ENCODE measurements around the gene TCF7. TPM values are rescaled to one million over a fixed set of nuclear protein-coding genes. Genes with fewer than 3 reads are reported as not detected.

TCF7 gene
- total RNA-seq, 1 donor from 2014 or later = under 0.01 TPM

DNA sequence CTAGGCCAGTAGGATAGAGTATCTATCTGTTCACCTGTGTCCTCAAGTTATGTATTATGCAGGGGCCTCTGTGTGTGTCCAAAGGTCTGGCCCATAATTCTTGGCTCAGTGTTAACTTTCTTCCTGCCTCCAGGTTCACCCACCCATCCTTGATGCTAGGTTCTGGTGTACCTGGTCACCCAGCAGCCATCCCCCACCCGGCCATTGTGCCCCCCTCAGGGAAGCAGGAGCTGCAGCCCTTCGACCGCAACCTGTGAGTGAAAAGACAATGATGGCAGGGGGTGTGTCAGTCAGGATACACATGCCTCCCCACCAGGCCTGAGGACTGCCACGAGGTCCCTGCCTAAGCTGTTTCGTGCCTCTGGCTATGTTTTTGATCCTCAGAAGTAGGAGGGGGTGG is 27.6 kb downstream of the TCF7 start:
- no peak for FAIRE-seq
- H3K4me3 ChIP-seq (ENCODE audit: low read depth, low read length) = no peak overlapping the region
- DNase-seq (ENCODE audit: low read depth) = no peak
- no peaks in the 10 kb centered on the region for H3K27me3 ChIP-seq (ENCODE audit: control insufficient read depth, insufficient read depth, low read length)
- TF ChIP-seq, protein P1, sequence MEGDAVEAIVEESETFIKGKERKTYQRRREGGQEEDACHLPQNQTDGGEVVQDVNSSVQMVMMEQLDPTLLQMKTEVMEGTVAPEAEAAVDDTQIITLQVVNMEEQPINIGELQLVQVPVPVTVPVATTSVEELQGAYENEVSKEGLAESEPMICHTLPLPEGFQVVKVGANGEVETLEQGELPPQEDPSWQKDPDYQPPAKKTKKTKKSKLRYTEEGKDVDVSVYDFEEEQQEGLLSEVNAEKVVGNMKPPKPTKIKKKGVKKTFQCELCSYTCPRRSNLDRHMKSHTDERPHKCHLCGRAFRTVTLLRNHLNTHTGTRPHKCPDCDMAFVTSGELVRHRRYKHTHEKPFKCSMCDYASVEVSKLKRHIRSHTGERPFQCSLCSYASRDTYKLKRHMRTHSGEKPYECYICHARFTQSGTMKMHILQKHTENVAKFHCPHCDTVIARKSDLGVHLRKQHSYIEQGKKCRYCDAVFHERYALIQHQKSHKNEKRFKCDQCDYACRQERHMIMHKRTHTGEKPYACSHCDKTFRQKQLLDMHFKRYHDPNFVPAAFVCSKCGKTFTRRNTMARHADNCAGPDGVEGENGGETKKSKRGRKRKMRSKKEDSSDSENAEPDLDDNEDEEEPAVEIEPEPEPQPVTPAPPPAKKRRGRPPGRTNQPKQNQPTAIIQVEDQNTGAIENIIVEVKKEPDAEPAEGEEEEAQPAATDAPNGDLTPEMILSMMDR (IDR thresholded peaks at IDR 0.05; ENCODE audit: insufficient read depth, low read length, severe bottlenecking) = no peak
- peaks cover 15% of the 10 kb centered on the region for H3K36me3 ChIP-seq (ENCODE audit: control insufficient read depth, insufficient read depth, low read length)

GRCh38 chr5:134142806-134143205 is 28.3 kb downstream of the TCF7 start:
- FAIRE-seq = no peak
- TF ChIP-seq, protein P1 (IDR thresholded peaks at IDR 0.05; ENCODE audit: insufficient read depth, low read length, severe bottlenecking) = no peak
- no peak for DNase-seq (ENCODE audit: low read depth)
- Histone ChIP-seq H3K36me3 (ENCODE audit: control insufficient read depth, insufficient read depth, low read length) (peaks cover 15% of the 10 kb centered on the region), H3K4me3 (ENCODE audit: low read depth, low read length) (no peak overlapping the region), H3K27me3 (ENCODE audit: control insufficient read depth, insufficient read depth, low read length) (no peaks in the 10 kb centered on the region)

GRCh38 chr5:134143431-134143830 is 28.9 kb downstream of the TCF7 start:
- Histone ChIP-seq H3K4me3 (ENCODE audit: low read depth, low read length) (no peak overlapping the region), H3K36me3 (ENCODE audit: control insufficient read depth, insufficient read depth, low read length) (peaks cover 15% of the 10 kb centered on the region), H3K27me3 (ENCODE audit: control insufficient read depth, insufficient read depth, low read length) (no peaks in the 10 kb centered on the region)
- no peak for FAIRE-seq
- DNase-seq (ENCODE audit: low read depth) = no peak
- TF ChIP-seq, protein P1 (IDR thresholded peaks at IDR 0.05; ENCODE audit: insufficient read depth, low read length, severe bottlenecking) = no peak

DNA sequence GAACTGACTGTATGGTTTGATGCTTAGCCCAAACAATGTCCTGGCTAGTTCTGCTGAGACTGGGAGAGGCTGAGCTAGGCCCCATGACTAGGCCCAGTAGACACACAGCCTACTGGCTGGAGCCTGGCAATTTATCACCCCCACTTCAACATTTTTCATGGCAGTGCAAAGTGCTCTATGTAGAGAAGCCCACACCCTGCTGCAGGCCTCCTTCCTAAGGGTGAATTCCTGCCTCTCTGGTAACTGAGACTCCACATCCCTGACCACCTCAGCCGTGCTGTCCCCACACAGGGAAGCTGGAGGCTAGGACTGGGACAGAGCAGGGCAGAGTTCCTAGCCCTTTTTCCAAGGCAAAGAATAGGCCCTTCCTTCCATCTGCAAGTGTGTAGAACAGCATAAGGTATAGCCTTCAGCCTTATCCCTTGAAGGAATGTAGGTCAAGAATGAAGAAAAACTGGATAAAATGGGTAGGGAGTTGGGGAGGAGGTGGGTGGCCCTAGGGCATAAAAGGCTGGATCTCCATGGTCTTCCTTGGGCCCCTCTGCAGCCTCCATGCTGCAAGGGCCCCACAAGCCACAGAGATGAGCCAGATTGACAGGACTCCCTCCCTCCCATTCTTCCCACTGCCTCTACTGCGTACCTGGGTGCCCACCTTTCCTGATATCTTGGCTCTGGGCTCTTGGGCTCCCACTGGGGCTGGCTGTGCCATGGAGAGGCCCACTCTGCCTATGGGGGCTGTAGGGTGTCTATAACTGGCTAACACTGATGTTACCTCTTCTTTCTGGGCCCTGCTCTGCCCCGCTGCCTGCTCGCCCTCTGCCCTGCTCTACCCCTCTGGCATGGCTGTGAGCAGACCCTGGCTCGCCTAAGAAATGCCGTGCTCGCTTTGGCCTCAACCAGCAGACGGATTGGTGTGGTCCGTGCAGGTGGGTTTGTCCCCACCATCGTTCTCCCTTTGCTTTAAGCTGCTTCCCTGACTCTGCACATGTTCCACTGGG is 29.8 kb downstream of the TCF7 start:
- TF ChIP-seq, protein P1 (IDR thresholded peaks at IDR 0.05; ENCODE audit: insufficient read depth, low read length, severe bottlenecking) = no peak
- FAIRE-seq = no peak
- peaks cover 16% of the 10 kb centered on the region for H3K36me3 ChIP-seq (ENCODE audit: control insufficient read depth, insufficient read depth, low read length)
- no peak for DNase-seq (ENCODE audit: low read depth)
- no peaks in the 10 kb centered on the region for H3K27me3 ChIP-seq (ENCODE audit: control insufficient read depth, insufficient read depth, low read length)
- H3K4me3 ChIP-seq (ENCODE audit: low read depth, low read length) = no peak overlapping the region

DNA sequence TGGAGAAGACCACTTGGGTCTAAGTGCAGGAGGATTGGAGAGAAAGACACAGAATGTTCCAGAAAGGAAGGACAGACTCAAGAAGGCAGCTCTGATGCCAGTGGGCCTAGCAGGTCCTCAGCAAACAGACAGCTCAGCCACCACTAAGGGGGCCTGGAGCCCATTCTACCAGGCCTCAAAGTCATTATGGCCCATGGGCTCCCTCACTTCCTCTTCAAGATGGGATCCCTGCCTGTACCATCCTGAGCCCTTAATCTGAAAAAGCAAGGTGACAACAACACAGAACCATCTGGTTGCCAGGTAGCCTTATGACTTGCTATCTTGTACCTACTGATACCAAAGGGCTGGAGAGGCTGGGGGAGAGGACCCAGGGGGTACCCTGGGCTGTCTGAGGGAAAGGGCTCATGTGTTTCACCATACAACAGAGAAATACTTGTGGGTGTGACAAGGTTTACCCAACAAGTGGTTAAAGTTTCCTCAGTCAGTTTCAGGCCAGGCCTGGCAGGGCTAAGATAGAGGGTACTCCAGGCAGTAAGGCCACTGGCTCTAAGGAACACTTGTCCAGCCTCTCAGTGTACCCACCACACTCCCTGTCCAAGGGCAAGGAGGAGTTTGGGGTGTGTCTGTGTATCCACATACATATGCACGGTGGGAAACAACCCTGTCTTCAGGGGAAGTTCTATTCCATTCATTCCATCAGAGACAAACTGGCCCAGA is 30.7 kb downstream of the TCF7 start:
- H3K4me3 ChIP-seq (ENCODE audit: low read depth, low read length) = no peak overlapping the region
- no peaks in the 10 kb centered on the region for H3K27me3 ChIP-seq (ENCODE audit: control insufficient read depth, insufficient read depth, low read length)
- DNase-seq (ENCODE audit: low read depth) (no peak), FAIRE-seq (no peak)
- TF ChIP-seq, protein P1 (IDR thresholded peaks at IDR 0.05; ENCODE audit: insufficient read depth, low read length, severe bottlenecking) = no peak
- peaks cover 15% of the 10 kb centered on the region for H3K36me3 ChIP-seq (ENCODE audit: control insufficient read depth, insufficient read depth, low read length)

Measured in bronchial epithelial cell (primary cell).